Smooth muscle cell (in vitro differentiated cells): ENCODE measurements around the gene FLNB. TPM values are rescaled to one million over a fixed set of nuclear protein-coding genes. Genes with fewer than 3 reads are reported as not detected.

Experiments used
- DNase-seq: peaks from one replicate; lab custom pipeline; 2025; ENCODE audit not compliant: unreplicated experiment; lab: John Stamatoyannopoulos, UW
- H2AFZ ChIP-seq: fragments of 200-600 bp; sonication (generic); 2 replicates; pipeline ENCODE4 v1.6.0; 2016; ENCODE audit warnings: antibody characterized with exemption, low read depth, mild to moderate bottlenecking
- H3F3A ChIP-seq: fragments of 200-600 bp; sonication (generic); 2 replicates; pipeline ENCODE4 v1.6.0; 2017; ENCODE audit warnings: antibody characterized with exemption, low read depth
- H3K27ac ChIP-seq: fragments of 200-600 bp; sonication (generic); 2 replicates; pipeline ENCODE4 v1.5.1; 2016; ENCODE audit warnings: low read depth, mild to moderate bottlenecking
- H3K27me3 ChIP-seq: fragments of 200-600 bp; sonication (generic); 2 replicates; pipeline ENCODE4 v1.6.1; 2016; ENCODE audit warnings: low read depth, mild to moderate bottlenecking
- H3K36me3 ChIP-seq: fragments of 200-600 bp; sonication (generic); 2 replicates; pipeline ENCODE4 v1.5.1; 2016; ENCODE audit warnings: low read depth
- H3K4me1 ChIP-seq: fragments of 200-600 bp; sonication (generic); 2 replicates; pipeline ENCODE4 v1.5.1; 2016; ENCODE audit warnings: low read depth
- H3K4me2 ChIP-seq: fragments of 200-600 bp; sonication (generic); 2 replicates; pipeline ENCODE4 v1.6.0; 2016; ENCODE audit warnings: mild to moderate bottlenecking
- H3K4me3 ChIP-seq: fragments of 200-600 bp; sonication (generic); 2 replicates; pipeline ENCODE4 v1.5.1; 2016; ENCODE audit warnings: mild to moderate bottlenecking
- H3K79me2 ChIP-seq: fragments of 200-600 bp; sonication (generic); 2 replicates; pipeline ENCODE4 v1.6.0; 2016; ENCODE audit warnings: low read depth, mild to moderate bottlenecking
- H3K9ac ChIP-seq: fragments of 200-600 bp; sonication (generic); 2 replicates; pipeline ENCODE4 v1.6.0; 2016; ENCODE audit warnings: low read depth
- H3K9me3 ChIP-seq: fragments of 200-600 bp; sonication (generic); replicated peaks from 2 replicates; pipeline ENCODE4 v1.5.1; 2016; ENCODE audit warnings: low read depth
- H4K20me1 ChIP-seq: fragments of 200-600 bp; sonication (generic); 2 replicates; pipeline ENCODE4 v1.6.0; 2016; ENCODE audit warnings: low read depth
- WGBS: methylation state at CpG from one replicate; pipeline ENCODE4 v1.1.7; 2016; ENCODE audit warnings: low lambda C conversion rate; 5-methylcytosine and 5-hydroxymethylcytosine counted together
- polyA plus RNA-seq: library from polyadenylated mRNA; unstranded; fragments of >200 nt; fragmentation: Nextera tagmentation; extraction: Ambion mirVana; gene quantifications from 2 replicates; pipeline ENCODE4 v1.2.1, GENCODE V29; 2016
- total RNA-seq: library from RNA; depleted of rRNA; stranded (reverse); fragments of >200 nt; gene quantifications from 2 replicates; pipeline ENCODE4 v1.2.3, GENCODE V29; 2014
- TF ChIP-seq, protein P1 (sequence below): fragments of 200-600 bp; sonication (generic); IDR thresholded peaks from 2 replicates; pipeline ENCODE4 v1.5.1; 2017; ENCODE audit warnings: borderline replicate concordance, mild to moderate bottlenecking, antibody characterized with exemption; ENCODE audit not compliant: insufficient read depth, poor library complexity, severe bottlenecking

The FLNB gene
- total and polyA plus RNA-seq, 2 experiments from 2014 or later, result 52.7 to 145 TPM

DNA sequence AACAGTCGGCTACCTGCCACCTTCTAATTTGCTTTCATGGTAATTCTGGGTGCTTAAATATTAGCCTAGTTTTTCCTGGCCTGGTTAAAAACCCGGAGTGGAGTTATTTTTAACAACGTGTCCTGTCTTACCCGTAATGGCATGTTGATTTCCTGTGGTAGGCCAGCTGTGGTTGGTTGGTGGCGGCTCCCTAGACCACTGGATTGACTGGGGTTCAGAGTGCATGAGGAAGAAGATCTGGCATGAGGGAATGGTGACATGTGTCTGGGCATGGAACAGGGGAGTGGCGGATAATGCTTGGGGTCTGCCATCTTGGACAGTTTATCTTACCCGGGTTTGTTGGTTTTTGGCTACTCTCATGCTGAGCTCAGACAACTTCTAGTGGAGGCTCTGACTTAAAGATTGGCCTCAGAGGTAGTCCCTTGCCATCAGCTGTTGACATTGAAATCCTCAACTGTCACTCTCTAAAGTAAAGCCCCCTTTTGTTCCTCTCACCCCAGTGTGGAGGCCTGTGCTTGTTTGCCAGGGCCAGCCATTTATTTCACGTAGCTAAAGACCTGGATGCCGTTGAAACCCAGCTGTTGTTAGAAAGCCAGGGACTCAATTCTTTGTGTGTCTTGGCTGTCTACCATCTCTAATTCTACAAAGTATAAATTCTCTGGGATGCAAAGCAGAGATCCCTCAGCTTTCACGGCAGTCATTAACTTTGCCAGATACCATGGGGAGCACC, 121.0 kb downstream of the FLNB start:
- Histone ChIP-seq H3K36me3 (peaks cover 31% of the 10 kb centered on the region), H4K20me1 (peaks cover 79% of the 10 kb centered on the region), H3K9me3 (no peaks in the 10 kb centered on the region), H3K79me2 (peaks cover 12% of the 10 kb centered on the region), H3K4me3 (no peak overlapping the region), H3K27me3 (no peaks in the 10 kb centered on the region), H3K27ac (no peak overlapping the region), H3K9ac (no peak overlapping the region), H3K4me1 (no peaks in the 10 kb centered on the region), H3K4me2 (no peak overlapping the region), H2AFZ (no peak overlapping the region), H3F3A (no peaks in the 10 kb centered on the region)
- TF ChIP-seq, protein P1, sequence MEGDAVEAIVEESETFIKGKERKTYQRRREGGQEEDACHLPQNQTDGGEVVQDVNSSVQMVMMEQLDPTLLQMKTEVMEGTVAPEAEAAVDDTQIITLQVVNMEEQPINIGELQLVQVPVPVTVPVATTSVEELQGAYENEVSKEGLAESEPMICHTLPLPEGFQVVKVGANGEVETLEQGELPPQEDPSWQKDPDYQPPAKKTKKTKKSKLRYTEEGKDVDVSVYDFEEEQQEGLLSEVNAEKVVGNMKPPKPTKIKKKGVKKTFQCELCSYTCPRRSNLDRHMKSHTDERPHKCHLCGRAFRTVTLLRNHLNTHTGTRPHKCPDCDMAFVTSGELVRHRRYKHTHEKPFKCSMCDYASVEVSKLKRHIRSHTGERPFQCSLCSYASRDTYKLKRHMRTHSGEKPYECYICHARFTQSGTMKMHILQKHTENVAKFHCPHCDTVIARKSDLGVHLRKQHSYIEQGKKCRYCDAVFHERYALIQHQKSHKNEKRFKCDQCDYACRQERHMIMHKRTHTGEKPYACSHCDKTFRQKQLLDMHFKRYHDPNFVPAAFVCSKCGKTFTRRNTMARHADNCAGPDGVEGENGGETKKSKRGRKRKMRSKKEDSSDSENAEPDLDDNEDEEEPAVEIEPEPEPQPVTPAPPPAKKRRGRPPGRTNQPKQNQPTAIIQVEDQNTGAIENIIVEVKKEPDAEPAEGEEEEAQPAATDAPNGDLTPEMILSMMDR, result no peak
- DNase-seq, result no peak
- WGBS, result 93% methylated on average over 10 of the region's 10 CpGs

DNA sequence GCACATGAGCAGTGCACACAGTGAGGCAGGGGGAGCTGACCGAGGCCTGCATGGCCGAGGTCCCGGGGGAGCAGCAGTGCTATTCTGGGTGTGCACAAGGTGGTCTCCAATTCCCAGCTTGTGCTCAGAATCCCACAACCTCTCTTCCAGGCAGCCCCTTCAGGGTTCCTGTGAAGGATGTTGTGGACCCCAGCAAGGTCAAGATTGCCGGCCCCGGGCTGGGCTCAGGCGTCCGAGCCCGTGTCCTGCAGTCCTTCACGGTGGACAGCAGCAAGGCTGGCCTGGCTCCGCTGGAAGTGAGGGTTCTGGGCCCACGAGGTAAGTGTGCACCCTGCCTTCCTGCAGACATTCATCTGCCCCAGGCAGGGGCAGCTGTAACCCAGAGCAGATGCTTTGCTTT, 122.4 kb downstream of the FLNB start:
- DNase-seq, result no peak
- Histone ChIP-seq H4K20me1 (peaks cover 67% of the 10 kb centered on the region), H3K4me2 (no peak overlapping the region), H3K9ac (no peak overlapping the region), H3K36me3 (peaks cover 30% of the 10 kb centered on the region), H3F3A (no peaks in the 10 kb centered on the region), H3K27me3 (no peaks in the 10 kb centered on the region), H3K4me3 (no peak overlapping the region), H3K79me2 (peaks cover 12% of the 10 kb centered on the region), H3K27ac (no peak overlapping the region), H2AFZ (no peak overlapping the region), H3K9me3 (no peaks in the 10 kb centered on the region), H3K4me1 (no peaks in the 10 kb centered on the region)
- WGBS, result 96% methylated on average over 11 of the region's 11 CpGs
- TF ChIP-seq, protein P1, result no peak

DNA sequence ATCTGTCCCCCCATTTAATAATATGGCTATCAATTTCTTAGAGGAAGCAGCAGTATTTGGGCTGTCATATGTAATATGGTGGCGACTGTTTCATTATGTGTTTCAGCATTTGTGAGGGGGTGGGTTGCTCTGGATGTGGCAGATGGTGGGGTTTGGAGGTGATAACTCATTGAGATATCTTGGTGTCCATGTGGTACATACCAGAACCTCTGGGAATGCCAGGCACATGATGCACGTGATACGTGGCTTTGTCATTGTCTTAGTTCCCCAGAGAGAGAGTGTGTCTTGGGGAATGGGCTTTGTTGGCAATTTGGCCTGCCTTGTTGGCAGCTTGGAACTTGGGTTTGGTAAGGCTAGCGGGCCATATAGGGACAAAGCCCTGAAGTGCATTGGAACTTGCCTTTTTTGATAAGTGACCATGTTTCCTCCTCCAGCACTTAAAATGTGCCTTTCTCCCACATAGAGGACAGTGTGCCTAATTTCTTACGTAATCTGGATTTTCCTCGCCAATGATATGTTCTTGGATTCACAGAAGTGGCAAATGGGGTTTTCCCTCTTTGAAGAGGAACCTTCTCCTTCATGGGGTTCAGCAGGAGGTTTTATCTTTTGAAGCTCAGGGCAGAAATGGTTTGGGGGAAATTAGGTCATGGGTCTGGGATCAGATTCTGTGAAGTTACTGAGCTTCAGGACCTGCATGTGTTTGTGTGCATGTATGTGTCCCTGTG, 123.0 kb downstream of the FLNB start:
- Histone ChIP-seq H2AFZ (no peak overlapping the region), H4K20me1 (peaks cover 64% of the 10 kb centered on the region), H3K79me2 (peaks cover 10% of the 10 kb centered on the region), H3K9ac (no peak overlapping the region), H3K36me3 (peaks cover 34% of the 10 kb centered on the region), H3K9me3 (no peaks in the 10 kb centered on the region), H3K4me1 (no peaks in the 10 kb centered on the region), H3K4me3 (no peak overlapping the region), H3K27me3 (no peaks in the 10 kb centered on the region), H3K4me2 (no peak overlapping the region), H3K27ac (no peak overlapping the region), H3F3A (no peaks in the 10 kb centered on the region)
- WGBS, result 95% methylated on average over 6 of the region's 6 CpGs
- no peak for DNase-seq
- TF ChIP-seq, protein P1, result no peak

DNA sequence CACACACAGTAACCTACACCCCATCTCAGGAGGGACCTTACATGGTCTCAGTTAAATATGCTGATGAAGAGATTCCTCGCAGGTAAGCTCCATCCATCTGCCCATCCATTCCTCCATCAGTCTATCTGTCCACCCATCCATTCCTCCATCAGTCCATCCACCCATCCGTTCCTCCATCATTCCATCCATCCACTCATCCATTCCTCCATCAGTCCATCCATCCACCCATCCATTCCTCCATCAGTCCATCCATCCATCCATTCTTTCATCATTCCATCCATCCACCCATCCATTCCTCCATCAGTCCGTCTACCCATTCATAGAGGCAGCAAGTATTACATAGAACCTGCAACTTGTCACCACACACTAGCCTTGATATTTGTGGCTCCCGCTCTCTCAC, 124.6 kb downstream of the FLNB start:
- Histone ChIP-seq H3K4me1 (no peaks in the 10 kb centered on the region), H3K27me3 (no peaks in the 10 kb centered on the region), H3K36me3 (peaks cover 42% of the 10 kb centered on the region), H3F3A (no peaks in the 10 kb centered on the region), H3K9ac (no peak overlapping the region), H3K9me3 (no peaks in the 10 kb centered on the region), H3K4me2 (no peak overlapping the region), H2AFZ (no peak overlapping the region), H3K27ac (no peak overlapping the region), H3K79me2 (peaks cover 10% of the 10 kb centered on the region), H4K20me1 (peaks cover 55% of the 10 kb centered on the region), H3K4me3 (no peak overlapping the region)
- 96% methylated on average over 3 of the region's 4 CpGs for WGBS
- no peak for DNase-seq
- TF ChIP-seq, protein P1, result no peak
